ENCODE results near the gene KRT84.
"Not testable (repeated sequence)": the region's sequence is repeated elsewhere in the genome, so short reads cannot be mapped to it uniquely, and the experiment has no call there.

The KRT84 gene

DNA sequence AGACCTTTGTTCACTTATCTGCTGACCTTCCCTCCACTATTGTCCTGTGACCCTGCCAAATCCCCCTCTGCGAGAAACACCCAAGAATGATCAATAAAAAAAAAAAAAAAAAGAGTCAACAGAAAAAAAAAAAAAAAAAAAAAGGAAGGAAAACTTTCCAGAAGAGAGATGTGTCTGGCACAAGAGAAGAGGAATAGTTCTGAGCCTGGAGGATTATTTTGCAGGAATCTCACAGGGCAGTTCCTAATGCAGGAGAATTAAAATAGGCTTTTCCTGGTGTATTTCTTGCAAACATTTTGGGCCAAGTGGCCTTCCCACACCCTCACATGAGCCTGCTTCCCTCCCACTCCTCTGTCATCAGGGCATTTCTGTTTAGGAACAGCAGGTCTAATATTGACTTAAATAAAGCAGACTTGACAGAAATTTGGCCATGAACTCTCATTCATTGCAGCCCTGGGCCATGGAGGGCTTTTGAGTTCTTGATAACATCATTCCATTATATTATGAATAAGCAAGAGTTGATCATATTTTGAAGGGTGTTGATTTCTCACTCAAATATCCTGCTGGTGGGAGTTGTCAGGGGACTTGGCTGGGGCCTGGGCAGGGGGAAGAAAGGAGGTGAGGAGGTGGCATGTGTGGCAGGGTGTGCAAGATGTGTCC lies 25.3 kb upstream of the KRT84 start:
- FAIRE-seq = not testable (repeated sequence)

DNA sequence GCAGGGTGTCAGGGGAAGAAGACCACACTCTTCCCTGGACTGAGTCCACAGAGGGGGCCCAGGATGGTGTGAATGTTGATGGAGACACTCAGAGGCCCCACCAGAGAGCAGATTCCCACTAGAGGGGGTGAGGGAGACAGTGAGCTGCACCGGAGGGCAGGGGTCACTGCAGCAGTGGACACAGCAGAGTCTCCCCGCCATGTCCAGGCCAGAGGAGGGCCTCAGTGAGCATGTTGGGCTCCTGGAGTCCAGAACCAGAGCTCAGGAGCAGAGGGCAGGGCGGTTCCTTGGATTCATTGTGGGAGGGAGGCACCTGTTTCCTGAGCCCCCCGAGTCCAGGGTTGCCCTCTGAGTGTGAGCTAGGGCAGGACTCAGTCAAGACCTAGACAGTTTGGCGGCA lies 22.5 kb upstream of the KRT84 start:
- FAIRE-seq = no peak

DNA sequence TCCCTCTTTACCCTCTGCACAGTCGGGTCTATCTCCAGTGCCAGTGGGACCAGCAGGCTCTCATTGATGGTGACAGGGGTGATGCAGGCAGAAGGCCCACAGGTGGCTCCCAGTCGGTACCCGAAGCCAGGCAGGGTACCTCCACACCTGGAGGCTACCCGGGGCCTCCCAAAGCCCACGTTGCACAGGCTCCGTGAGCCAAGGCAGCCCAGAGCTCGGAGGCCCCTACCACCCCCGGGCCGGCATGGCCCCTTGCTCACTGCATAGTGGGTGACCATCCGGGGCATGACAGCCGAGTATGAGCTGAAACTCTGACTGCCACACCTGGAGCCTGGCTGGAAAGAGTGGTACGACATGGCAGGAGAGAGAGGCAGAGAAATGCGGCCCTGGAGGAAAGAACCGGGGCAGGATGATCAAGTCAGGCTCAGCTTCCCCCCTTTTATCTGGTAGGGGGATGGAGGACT lies 20.5 kb upstream of the KRT84 start, which contains the start of gene KRT82:
Gene KRT82, minus strand, starts transcription at position 414 of the 464 bp plus-strand sequence. Its CDS starts 58 bp downstream, at position 356.
- FAIRE-seq = no peak

DNA sequence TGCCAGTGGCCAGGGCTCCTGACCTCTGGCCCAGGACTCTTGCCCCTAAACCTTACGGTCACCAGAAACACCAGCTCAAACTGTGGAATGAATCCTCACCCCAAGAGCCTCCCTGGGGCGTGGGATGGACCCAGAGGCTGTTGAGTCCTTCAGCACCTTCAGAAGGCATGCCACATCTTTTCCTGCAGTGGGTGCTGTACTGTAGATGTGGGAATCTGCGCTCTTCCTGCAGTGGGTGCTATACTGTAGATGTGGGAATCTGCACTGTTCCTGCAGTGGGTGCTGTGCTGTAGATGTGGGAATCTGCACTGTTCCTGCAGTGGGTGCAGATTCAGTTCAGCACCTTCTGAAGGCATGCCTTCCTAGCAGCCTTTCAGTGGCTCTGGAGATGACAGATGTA lies 19.5 kb upstream of the KRT84 start:
- FAIRE-seq = no peak

DNA sequence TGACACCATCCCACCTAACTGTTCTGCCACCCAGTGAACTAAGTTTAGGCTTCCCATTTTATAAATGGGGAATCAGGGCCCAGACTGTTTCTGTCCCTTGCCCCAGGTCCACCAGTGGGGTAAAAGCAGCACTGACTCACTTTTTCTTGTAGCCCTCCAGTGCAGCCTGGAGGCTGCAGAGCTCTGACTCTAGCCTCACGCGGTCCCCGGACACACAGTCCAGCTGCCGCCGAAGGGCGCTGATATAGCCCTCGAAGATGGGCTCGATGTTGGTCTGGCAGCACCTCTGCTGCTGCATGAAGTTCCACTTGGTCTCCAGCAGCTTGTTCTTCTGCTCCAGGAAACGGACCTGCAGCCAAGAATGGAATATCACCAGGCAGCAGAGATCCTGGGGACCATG lies 18.1 kb upstream of the KRT84 start:
- FAIRE-seq = no peak

DNA sequence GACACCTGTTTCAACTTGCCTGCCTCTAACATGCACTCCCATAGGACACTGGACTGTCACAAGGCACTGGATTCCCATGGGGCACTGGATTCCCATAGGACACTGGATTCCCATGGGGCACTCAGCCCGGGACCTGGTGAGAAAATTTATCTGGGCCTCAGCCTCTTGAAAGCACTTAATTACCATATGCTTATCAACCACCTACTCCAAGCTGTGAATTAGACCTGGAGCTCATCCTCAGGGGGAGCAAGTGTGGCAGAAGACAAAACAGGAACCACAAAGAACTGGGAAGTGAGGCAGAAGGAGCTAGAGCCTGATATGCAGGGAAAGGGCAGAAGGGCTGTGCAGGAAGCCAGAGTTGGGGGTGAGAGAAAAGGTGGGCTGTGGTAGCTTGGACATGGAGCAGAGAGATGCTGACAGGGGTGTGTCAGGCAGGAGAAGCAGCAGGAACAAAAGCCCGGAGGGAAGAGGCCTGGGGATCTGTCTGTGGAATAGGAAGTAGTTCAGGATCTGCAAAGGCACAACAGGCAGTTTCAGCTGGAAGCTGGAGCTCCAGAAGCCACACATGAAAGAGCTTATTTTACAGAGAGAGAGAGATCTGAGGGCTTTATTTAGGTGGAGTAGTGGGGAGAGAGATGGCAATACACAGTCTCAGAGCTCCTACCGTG lies 17.6 kb upstream of the KRT84 start:
- FAIRE-seq = no peak

DNA sequence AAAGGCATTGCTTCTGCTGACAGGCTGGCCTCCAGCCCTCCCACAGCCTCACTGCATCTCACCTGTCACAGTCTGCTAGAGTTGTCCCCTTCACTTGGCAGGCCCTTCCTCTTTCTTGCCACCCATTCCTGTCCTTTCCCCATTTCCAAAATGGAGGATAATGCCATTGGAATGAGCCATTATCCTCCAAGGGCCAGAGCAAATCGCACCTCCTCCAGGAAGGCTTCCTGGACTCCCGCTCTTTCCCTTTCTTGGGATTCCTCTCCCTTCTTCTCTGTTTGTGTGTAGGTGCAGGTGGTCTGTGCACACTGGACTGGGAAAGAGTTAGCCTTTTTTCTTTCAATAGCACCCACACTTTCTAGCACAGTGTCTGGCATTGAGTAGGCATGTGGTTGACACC lies 16.9 kb upstream of the KRT84 start:
- FAIRE-seq = no peak

DNA sequence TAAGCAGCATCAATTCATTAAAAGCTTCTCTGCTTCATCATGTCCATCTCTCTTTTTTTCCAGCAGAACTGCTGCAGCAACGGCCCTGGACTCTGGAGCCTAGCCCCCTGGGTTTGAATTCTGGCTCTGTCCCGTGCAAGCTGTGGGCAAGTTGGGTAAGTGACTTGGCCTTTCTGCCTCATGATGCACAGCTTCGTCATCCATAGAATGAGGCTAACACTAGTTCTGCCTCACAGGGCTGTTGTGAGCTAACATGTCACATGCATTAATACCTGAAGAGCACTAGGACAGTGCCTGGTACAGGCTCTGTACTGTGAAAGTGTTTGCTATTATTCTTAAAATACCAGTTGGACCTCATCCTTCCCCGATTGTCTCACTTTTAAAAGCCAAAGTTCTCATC lies 16.5 kb upstream of the KRT84 start:
- FAIRE-seq = no peak

DNA sequence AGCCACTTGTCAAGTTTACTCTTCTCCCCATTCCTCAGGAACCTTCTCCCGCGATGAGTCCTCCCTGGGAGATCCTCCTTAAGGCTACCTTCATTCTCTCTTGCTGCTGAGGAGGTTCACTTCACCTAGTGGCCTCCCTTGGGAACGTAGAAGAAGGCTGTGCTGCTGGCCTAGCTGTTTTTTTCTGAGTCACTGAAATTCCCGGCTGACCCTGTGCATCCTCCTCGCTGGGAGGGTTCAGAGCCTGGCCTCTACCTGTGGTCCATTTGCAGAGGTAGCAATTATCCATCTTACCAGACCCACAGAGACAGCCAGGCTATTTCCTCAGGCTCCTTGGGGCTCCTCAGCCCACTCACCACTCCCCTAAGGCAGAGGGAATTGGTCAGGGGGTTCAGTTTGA lies 16.1 kb upstream of the KRT84 start:
- FAIRE-seq = no peak

DNA sequence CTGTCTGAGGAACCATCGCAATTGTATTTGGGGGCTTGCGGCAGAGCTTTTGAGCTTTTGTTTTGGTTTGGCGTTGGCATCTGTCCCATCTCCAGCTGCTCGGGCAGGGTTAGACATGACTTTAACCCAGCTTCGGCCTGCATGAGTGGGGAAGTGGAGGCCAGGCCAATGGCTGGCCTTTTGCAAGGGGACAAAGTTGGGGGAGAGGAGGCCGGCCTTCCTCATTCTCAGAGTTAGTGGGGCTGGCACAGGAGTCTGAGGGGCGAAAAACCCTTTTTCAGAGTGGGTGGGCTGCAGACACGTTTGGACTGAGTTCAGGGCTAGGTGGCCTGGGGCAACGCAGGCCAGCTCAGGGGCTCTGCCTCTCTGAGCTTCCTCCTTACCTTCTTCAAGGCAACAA lies 15.5 kb upstream of the KRT84 start:
- no peak for FAIRE-seq

DNA sequence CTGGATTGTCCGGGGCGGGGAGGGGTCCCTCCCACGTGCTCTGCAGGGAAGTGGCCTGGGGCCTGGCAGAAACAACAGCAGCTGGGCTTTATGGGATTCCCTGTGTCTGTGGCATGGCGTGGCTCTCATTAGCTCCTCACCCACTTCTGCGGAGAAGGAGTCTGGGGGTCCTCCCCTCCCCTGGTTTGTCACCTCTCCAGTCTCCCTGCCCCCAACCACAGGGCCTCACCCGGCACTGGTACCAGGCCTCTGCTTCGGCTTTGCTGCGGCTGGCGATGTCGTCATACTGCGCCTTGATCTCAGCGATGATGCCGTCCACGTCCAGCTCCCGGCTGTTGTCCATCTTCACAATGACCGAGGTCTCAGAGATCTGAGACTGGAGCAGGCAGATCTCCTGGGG lies 14.3 kb upstream of the KRT84 start:
- FAIRE-seq = no peak

DNA sequence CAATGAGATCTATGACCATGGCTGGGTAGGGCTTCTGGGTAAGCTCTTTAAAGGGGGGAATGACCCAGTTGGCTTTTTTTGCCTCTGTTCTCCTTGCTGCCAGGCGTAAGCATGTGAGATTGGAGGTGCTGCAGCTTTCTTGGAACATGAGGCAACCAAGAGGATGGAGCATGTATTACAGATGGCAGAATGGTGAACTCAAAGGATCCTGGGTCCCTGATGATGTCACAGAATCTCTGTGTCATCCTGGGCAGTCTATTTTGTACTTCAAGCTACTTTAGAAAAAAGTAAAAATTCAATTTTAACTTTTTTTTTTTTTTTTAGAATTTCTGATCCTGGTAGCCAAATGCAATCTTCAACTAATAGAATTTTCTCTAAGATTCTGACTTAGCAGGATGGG lies 12.7 kb upstream of the KRT84 start:
- FAIRE-seq = no peak

DNA sequence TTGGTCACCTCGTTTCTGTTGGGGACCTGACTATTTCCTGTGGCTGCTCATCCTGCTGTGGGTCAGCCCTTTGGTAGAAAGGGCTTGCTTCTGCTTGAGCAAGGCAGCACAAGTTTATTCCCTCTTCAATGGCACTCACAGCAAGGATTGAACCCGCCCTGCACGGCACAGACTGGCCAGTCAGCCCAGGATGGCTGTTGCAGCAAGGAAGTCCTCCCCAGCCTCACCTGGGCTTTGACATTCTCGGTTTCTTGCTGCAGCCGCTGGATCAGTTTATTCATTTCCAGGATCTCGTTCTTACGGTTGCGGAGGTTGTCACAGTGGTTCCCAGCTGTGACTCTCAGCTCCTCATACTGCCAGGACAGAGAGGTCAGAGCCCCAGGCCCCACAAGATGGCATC lies 11.2 kb upstream of the KRT84 start:
- no peak for FAIRE-seq

DNA sequence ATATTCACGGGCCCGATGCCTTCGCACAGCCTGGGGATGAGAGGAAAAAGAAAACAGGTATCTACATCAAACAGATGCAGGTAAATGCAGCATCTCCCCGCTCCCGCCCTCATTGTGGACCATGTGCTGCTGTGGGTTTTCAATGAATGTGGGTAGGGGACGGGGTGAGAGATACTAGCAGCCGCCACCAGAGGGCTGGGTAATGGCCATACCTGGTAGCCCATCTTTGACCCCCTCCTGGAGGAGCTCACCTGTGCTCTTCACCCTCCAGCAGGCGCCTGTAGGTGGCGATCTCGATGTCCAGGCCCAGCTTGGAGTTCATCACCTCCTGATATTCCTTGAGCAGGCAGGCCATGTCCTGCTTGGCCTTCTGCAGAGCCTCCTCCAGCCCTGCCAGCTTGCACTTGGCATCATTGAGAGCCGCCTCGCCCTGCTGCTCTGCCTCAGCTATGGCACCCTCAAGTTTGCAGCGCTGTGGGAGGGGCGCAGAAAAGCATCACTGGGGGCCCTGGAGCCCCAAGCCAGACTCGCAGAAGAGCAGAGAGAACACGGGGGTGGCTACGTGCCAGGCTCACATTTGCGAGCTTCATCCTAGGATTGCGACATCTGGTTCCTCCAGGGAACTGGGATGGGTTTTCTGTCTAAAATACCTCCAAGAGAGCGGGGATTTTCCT lies 10.4 kb upstream of the KRT84 start:
- FAIRE-seq = no peak

DNA sequence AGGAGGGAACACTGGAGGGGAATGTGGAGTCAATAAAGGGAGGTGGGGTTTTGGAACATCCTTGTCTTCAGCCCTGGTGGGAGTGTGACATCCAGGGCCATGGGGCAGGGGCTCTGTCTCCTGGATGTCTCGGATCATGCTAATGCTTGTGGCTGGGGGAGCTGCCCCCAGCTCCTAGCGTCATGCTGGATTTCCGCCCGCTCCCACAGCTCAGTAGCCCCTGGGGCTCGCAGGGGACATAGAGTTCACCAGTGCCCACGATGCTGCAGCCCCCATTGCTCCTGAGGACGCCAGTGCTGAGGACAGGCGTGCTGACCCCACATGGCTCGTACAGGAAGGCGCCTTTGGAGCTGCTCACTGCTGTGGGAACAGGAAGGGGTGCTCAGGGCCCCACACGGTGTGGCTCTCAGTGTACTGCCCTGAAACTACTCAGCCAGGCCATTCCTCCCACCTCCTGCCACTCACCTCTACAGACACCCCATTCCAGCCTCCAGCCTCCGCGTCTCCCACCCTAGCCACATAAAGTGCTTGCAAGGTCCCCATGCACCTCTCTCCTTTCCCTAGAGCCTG lies 9.5 kb upstream of the KRT84 start:
- FAIRE-seq = no peak

DNA sequence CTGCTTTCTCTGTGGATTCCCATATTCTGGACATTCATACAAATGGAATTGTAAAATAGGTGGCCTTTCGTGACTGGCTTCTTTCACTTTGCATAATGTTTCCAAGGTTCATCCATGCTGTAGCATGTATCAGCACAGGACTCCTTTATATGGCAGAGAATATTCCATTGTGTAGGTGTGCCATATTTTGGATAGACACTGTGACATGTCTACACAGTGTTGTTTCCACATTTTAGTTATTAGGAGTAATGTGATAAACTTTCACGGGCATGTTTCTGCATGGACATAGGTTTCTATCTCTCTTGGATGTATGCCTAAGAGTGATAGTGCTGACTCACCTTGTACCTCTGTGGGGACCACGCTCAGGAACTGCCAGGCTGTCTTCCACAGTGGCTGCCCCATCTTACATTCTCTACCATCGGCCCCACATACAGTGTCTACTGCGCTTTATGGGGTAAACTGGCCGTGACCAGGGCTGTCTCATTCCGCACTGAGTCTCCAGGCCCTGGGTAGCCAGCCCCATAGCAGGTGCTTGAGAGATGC lies 7.1 kb upstream of the KRT84 start:
- no peak for FAIRE-seq

DNA sequence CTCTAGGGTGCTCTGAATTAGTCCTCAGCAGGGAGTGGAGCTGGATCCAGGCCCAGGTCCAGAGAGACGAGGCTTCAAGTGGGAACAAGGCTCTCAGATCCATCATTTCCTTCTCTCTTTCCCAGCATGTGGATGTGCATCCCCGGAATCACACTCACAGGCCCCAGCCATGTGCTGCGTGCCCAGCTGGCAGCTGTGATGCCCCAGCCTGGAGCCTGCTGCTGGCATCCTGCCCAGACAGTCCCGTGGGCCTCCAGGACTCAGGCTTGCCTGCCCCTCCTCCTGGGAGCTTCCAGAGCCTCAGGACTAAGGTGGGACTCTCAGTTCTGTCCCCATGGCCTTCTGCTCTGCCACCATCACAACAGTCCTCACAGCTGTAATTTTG lies 6.2 kb upstream of the KRT84 start:
- FAIRE-seq = no peak

DNA sequence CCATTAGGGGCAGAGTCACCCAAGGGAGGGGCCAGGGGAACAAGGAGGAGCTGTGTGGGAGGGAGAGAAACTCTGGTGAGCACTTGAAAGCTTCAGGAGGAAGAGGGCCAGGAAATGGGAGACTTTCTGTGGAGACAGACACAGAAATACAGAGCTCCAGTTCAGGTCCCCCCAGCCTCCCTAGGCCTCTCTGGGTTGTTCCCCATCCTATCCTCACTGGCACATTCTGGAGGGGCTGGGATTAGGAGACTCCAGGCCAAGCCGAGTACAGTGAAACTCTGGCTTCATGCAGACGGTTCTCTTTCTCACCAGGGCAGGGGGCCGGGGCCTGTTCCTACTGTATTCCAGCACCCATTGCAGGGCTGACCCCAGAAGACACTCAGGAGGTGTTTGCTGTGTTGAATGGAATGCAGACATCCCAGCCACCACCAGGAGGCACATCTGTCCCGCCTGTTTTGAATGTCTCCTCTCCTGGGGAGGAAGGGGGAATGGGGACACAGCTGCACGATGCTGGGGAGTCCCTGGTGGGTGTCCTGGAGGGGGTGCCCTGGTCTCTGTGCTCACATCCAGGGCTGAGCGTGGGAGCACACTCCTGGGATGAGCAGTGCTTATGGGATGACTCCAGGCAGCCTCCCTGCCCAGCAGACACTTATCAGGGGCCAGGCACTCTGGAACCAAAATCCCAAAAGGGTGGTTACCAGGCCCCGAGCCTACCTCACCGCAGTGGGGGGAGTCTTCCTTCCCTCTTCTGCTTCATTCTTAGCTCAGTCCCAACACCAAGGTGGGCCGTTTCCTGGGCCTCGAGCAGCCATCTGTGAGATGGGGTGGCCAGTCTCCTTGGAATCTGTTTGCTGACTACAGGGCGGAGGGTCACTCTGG lies 5.5 kb upstream of the KRT84 start:
- FAIRE-seq = no peak

DNA sequence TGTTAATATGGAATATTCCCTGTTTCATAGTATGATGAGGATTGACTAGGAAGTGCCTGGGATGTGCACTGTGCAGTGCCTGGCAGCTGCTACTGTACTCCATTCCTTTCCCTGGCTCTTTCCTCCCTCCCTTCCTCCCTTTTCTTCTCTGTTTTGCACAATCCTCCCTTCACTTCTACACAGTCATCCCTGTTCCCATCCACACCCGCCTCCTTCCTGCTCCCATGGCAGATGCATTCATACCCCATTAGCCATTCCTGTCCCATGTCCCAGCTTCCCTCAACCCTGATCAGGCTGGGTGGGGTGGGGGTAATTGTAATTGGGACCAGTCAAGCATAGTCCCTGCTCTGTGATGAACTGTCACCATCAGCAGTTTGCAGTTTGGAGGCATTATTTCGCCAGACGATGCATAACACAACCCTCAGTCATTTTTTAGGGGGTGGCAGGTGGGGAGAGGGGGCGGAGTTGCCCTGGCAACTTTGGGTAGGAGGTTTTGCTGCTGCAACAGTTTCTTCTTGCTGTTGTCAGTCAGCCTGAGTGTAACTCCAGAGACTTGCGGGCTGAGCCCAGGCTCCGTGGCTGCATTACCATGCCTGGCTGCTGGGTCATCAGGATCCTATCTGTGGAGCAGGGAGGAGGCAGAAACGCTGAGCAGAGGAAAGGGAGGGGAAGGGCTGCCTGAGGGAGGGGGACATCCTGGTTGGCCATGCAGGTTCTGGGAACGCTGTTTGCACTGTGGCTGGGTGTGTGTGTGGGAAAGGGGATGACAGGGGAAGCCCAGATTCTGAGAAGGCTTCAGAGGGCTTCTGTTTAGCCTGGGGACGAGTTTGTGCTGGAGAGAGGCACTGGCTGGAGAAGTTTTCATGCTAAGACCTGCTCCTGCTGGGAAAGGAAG lies 4.1 kb upstream of the KRT84 start:
- no peak for FAIRE-seq

DNA sequence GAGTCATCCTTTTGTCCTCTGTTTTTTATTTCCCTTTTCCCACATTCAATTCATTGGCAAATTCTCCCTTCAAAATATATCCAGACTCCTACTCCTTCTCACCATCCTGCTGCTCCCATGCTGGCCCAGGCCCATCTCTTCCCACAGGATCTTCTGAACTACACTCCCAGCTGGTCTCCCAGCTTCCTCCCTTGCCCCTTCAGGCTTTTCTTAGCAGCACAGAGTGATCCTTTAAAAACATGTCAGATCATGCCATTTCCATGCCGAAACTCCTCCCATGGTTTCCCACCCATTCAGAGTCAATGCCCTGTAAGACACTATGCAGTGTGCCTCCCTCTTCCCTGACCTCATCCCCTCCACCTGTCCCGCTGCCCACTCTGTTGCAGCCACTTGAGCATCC lies 2.4 kb upstream of the KRT84 start:
- FAIRE-seq = no peak

DNA sequence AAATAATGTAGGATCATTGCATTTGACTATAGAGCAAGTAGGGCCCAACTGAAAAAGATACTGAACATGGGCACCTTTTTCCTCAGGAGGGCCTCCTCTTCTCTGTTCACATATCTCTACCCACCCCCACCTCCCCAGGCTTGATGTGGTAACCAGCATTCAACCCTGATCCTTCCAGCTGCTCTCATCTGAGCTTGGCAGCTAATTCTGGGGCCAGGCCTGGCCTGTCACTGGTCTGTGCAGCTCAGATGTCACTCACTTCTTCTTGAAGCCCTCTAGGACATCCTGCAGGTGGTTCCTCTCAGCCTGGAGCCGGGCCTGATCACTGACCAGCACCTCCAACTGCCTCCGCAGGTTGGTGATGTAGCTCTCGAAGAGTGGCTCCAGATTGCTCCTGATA lies 2.1 kb downstream of the KRT84 start:
- no peak for FAIRE-seq

DNA sequence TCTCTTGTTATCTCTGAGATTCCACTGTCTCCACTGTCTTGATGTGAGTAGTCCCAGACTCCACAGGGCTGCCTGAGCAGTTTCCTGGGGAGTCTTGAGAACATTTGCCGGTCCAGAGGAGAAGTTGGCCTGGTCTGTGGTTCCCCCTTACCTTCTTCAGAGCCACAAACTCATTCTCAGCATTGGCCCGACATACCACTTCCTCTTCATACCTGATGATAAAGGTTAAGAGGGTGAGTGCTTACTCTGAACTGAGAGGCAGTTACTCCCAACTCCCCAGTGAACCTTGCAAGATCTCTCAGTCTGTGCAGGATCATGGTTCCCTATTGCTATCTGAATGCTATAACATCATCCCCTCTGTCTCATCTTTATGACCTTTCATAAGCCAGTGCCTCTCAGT lies 2.6 kb downstream of the KRT84 start:
- FAIRE-seq = no peak
